Liver (tissue), 9 donors: ENCODE measurements around the gene GADD45B. TPM values are rescaled to one million over a fixed set of nuclear protein-coding genes. Genes with fewer than 3 reads are reported as not detected.
A peak's percentile ranks its signal among the peaks of the same experiment; 100 is the strongest.

Experiments used
- DNase-seq: peaks from one replicate; pipeline ENCODE4 v3.0.0-alpha.2; 2017; ENCODE audit warnings: low spot score
- H3K27ac ChIP-seq, 2 donors: one replicate each; pipeline ENCODE4 v1.7.0; 2013; ENCODE audit warnings: inconsistent platforms in 2 of 2, low read length in 2 of 2, control low read depth in 1 of 2, low read depth in 1 of 2, mild to moderate bottlenecking in 1 of 2
- H3K27me3 ChIP-seq, 4 donors: one replicate each; pipeline versions ENCODE4 v1.6.1 to v1.7.0; 2013; ENCODE audit warnings: low read length in 3 of 4, inconsistent platforms in 1 of 4, mild to moderate bottlenecking in 1 of 4, moderate library complexity in 1 of 4; ENCODE audit not compliant: control insufficient read depth in 4 of 4, insufficient read depth in 4 of 4
- H3K36me3 ChIP-seq, 4 donors: one replicate each; pipeline versions ENCODE4 v1.6.1 to v1.7.0; 2013; ENCODE audit warnings: low read length in 3 of 4, mild to moderate bottlenecking in 3 of 4, low read depth in 1 of 4, moderate library complexity in 1 of 4; ENCODE audit not compliant: control insufficient read depth in 4 of 4, insufficient read depth in 3 of 4
- H3K4me1 ChIP-seq, 4 donors: one replicate each; pipeline versions ENCODE4 v1.6.1 to v1.7.0; 2013; ENCODE audit warnings: low read length in 3 of 4, mild to moderate bottlenecking in 3 of 4, moderate library complexity in 1 of 4; ENCODE audit not compliant: control insufficient read depth in 4 of 4, insufficient read depth in 4 of 4
- H3K4me3 ChIP-seq, 3 donors: one replicate each; pipeline versions ENCODE4 v1.6.1 to v1.7.0; 2013; ENCODE audit warnings: low read length in 3 of 3, control low read depth in 1 of 3, low read depth in 1 of 3, mild to moderate bottlenecking in 1 of 3
- H3K9ac ChIP-seq, 2 donors: one replicate each; pipeline ENCODE4 v1.7.0; 2013; ENCODE audit warnings: low read length in 2 of 2, mild to moderate bottlenecking in 2 of 2, moderate library complexity in 2 of 2, control low read depth in 1 of 2, low read depth in 1 of 2
- H3K9me3 ChIP-seq, 4 donors: one replicate each; pipeline versions ENCODE4 v1.6.1 to v1.7.0; 2013; ENCODE audit warnings: low read length in 3 of 4; ENCODE audit not compliant: control insufficient read depth in 4 of 4
- ATF3 ChIP-seq: IDR thresholded peaks from 2 replicates; pipeline ENCODE4 v1.6.1; 2016; ENCODE audit warnings: antibody characterized with exemption
- EGR1 ChIP-seq, 2 donors: IDR thresholded peaks; 2 replicates each; pipeline ENCODE4 v1.6.1; 2016 to 2018; ENCODE audit warnings: antibody characterized with exemption in 2 of 2, low read depth in 2 of 2
- FOXA1 ChIP-seq: IDR thresholded peaks from 2 replicates; pipeline ENCODE4 v1.6.1; 2016; ENCODE audit warnings: antibody characterized with exemption
- FOXA2 ChIP-seq: IDR thresholded peaks from 2 replicates; pipeline ENCODE4 v1.6.1; 2016; ENCODE audit warnings: antibody characterized with exemption
- GABPA ChIP-seq, 2 donors: IDR thresholded peaks in 1 of 2; conservative IDR thresholded peaks in 1 of 2; 2 replicates each; pipeline ENCODE4 v1.6.1; 2016; ENCODE audit warnings: antibody characterized with exemption in 2 of 2, mild to moderate bottlenecking in 1 of 2, moderate library complexity in 1 of 2
- HNF4A ChIP-seq, 2 donors: conservative IDR thresholded peaks; 2 replicates each; pipeline ENCODE4 v1.6.1; 2016; ENCODE audit warnings: antibody characterized with exemption in 2 of 2, mild to moderate bottlenecking in 2 of 2
- HNF4G ChIP-seq: IDR thresholded peaks from 2 replicates; pipeline ENCODE4 v1.6.1; 2016; ENCODE audit warnings: antibody characterized with exemption
- JUND ChIP-seq, 2 donors: IDR thresholded peaks; 2 replicates each; pipeline ENCODE4 v1.6.1; 2016; ENCODE audit warnings: antibody characterized with exemption in 2 of 2
- NR2F2 ChIP-seq: IDR thresholded peaks from 2 replicates; pipeline ENCODE4 v1.6.1; 2016; ENCODE audit warnings: antibody characterized with exemption
- RAD21 ChIP-seq, 2 donors: IDR thresholded peaks; 2 replicates each; pipeline ENCODE4 v1.6.1; 2016; ENCODE audit warnings: antibody characterized with exemption in 2 of 2, mild to moderate bottlenecking in 2 of 2
- RXRA ChIP-seq, 2 donors: IDR thresholded peaks; 2 replicates each; pipeline ENCODE4 v1.6.1; 2017 to 2018; ENCODE audit warnings: antibody characterized with exemption in 2 of 2, mild to moderate bottlenecking in 1 of 2
- SP1 ChIP-seq: IDR thresholded peaks from 2 replicates; pipeline ENCODE4 v1.6.1; 2018; ENCODE audit warnings: antibody characterized with exemption, mild to moderate bottlenecking
- TAF1 ChIP-seq: conservative IDR thresholded peaks from 2 replicates; pipeline ENCODE4 v1.6.1; 2016; ENCODE audit warnings: antibody characterized with exemption, mild to moderate bottlenecking
- YY1 ChIP-seq: IDR thresholded peaks from 2 replicates; pipeline ENCODE4 v1.6.1; 2016; ENCODE audit warnings: antibody characterized with exemption, mild to moderate bottlenecking
- ZBTB33 ChIP-seq: IDR thresholded peaks from 2 replicates; pipeline ENCODE4 v1.6.1; 2016; ENCODE audit warnings: antibody characterized with exemption
- WGBS: extraction: QIAGEN DNeasy Blood & Tissue Kit; methylation state at CpG from one replicate; pipeline ENCODE4 v1.1.7; 2013; 5-methylcytosine and 5-hydroxymethylcytosine counted together
- polyA plus RNA-seq, 2 donors: library from polyadenylated mRNA; stranded (reverse) in 1 of 2; unstranded in 1 of 2; fragments of 200-250 nt in 1 of 2; fragments of >200 nt in 1 of 2; fragmentation: Nextera tagmentation in 1 of 2; extraction: Ambion mirVana in 1 of 2; gene quantifications; one replicate each; pipeline versions ENCODE4 v1.2.1 to v1.2.3, GENCODE V29; 2013 to 2015
- total RNA-seq, 2 donors: library from RNA; depleted of rRNA; stranded (reverse); fragments of >200 nt; gene quantifications; one replicate each; pipeline ENCODE4 v1.2.3, GENCODE V29; 2014
- TF ChIP-seq, protein P1 (sequence below): IDR thresholded peaks from 2 replicates; pipeline ENCODE4 v1.6.1; 2016; ENCODE audit warnings: antibody characterized with exemption, mild to moderate bottlenecking
- TF ChIP-seq, protein P2 (sequence below): fragments of 150-350 bp; IDR thresholded peaks from 2 replicates; pipeline ENCODE4 v1.5.1; 2017; ENCODE audit warnings: improper control_type of control experiment, low read depth, low read length; ENCODE audit not compliant: missing input control
- TF ChIP-seq, protein P3 (sequence below): IDR thresholded peaks from 2 replicates; pipeline ENCODE4 v1.6.1; 2016; ENCODE audit warnings: antibody characterized with exemption
- donor health status: healthy.
- donor health status: healthy.
- donor health status: healthy.
- donor health status: healthy.
- donor health status: healthy.

Gene GADD45B
- total and polyA plus RNA-seq, 4 donors = 11.6 to 86.3 (median 82.4) TPM

GRCh38 chr19:2483484-2484151 is 7.7 kb downstream of the GADD45B start:
- TF ChIP-seq ATF3 = no peak
- TF ChIP-seq TAF1 = no peak
- Histone ChIP-seq H3K36me3 (no peaks in the 10 kb centered on the region), H3K9me3 (no peaks in the 10 kb centered on the region), H3K4me3 (no peak overlapping the region), H3K9ac (no peak overlapping the region), H3K27ac (no peak overlapping the region), H3K4me1 (peaks cover 2 to 15% (median 4%) of the 10 kb centered on the region in 4 donors), H3K27me3 (no peaks in the 10 kb centered on the region)
- 93% methylated on average over 4 of the region's 4 CpGs for WGBS
- no peak for DNase-seq

- Histone ChIP-seq H3K27me3 (no peaks in the 10 kb centered on the region), H3K36me3 (no peaks in the 10 kb centered on the region), H3K9ac (no peak overlapping the region), H3K9me3 (no peaks in the 10 kb centered on the region), H3K4me3 (no peak overlapping the region), H3K27ac (no peak overlapping the region), H3K4me1 (peaks cover 2 to 20% (median 7%) of the 10 kb centered on the region in 4 donors)
- no peak for TF ChIP-seq ZBTB33
- TF ChIP-seq HNF4A (conservative IDR thresholded peaks at IDR 0.05) = peak in 1 of 2 donors; percentile 30
- TF ChIP-seq ATF3 = no peak
- TF ChIP-seq EGR1 (IDR thresholded peaks at IDR 0.05; ENCODE audit: low read depth in 2 of 2) = no peak
- no peak for TF ChIP-seq NR2F2
- TF ChIP-seq TAF1 = no peak
- TF ChIP-seq, protein P1, sequence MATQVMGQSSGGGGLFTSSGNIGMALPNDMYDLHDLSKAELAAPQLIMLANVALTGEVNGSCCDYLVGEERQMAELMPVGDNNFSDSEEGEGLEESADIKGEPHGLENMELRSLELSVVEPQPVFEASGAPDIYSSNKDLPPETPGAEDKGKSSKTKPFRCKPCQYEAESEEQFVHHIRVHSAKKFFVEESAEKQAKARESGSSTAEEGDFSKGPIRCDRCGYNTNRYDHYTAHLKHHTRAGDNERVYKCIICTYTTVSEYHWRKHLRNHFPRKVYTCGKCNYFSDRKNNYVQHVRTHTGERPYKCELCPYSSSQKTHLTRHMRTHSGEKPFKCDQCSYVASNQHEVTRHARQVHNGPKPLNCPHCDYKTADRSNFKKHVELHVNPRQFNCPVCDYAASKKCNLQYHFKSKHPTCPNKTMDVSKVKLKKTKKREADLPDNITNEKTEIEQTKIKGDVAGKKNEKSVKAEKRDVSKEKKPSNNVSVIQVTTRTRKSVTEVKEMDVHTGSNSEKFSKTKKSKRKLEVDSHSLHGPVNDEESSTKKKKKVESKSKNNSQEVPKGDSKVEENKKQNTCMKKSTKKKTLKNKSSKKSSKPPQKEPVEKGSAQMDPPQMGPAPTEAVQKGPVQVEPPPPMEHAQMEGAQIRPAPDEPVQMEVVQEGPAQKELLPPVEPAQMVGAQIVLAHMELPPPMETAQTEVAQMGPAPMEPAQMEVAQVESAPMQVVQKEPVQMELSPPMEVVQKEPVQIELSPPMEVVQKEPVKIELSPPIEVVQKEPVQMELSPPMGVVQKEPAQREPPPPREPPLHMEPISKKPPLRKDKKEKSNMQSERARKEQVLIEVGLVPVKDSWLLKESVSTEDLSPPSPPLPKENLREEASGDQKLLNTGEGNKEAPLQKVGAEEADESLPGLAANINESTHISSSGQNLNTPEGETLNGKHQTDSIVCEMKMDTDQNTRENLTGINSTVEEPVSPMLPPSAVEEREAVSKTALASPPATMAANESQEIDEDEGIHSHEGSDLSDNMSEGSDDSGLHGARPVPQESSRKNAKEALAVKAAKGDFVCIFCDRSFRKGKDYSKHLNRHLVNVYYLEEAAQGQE = no peak
- TF ChIP-seq, protein P2, sequence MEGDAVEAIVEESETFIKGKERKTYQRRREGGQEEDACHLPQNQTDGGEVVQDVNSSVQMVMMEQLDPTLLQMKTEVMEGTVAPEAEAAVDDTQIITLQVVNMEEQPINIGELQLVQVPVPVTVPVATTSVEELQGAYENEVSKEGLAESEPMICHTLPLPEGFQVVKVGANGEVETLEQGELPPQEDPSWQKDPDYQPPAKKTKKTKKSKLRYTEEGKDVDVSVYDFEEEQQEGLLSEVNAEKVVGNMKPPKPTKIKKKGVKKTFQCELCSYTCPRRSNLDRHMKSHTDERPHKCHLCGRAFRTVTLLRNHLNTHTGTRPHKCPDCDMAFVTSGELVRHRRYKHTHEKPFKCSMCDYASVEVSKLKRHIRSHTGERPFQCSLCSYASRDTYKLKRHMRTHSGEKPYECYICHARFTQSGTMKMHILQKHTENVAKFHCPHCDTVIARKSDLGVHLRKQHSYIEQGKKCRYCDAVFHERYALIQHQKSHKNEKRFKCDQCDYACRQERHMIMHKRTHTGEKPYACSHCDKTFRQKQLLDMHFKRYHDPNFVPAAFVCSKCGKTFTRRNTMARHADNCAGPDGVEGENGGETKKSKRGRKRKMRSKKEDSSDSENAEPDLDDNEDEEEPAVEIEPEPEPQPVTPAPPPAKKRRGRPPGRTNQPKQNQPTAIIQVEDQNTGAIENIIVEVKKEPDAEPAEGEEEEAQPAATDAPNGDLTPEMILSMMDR = no peak
- TF ChIP-seq FOXA2 = no peak
- TF ChIP-seq FOXA1 = no peak
- TF ChIP-seq, protein P3, sequence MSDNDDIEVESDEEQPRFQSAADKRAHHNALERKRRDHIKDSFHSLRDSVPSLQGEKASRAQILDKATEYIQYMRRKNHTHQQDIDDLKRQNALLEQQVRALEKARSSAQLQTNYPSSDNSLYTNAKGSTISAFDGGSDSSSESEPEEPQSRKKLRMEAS = no peak
- TF ChIP-seq SP1 = peak; percentile 31
- TF ChIP-seq GABPA (IDR thresholded peaks at IDR 0.05 in 1 of 2, conservative IDR thresholded peaks at IDR 0.05 in 1 of 2) = no peak
- TF ChIP-seq HNF4G = no peak
- TF ChIP-seq YY1 = no peak
- TF ChIP-seq JUND (IDR thresholded peaks at IDR 0.05) = no peak
- peak; percentile 39 to 68 for TF ChIP-seq RXRA (IDR thresholded peaks at IDR 0.05)
- peak in 1 of 2 donors; percentile 11 for TF ChIP-seq RAD21 (IDR thresholded peaks at IDR 0.05)
- WGBS = 77% methylated on average over 13 of the region's 13 CpGs
- no peak for DNase-seq
These were observed 8.4 kb downstream of the GADD45B start for GRCh38 chr19:2484178-2484937.
